H1 (cell line): ENCODE data around the gene TMEM108. TPM values are rescaled to one million over a fixed set of nuclear protein-coding genes. Genes with fewer than 3 reads are reported as not detected.

Experiments
- CTCF ChIA-PET: fragments of 300-600 bp; sonication (Branson Sonifier 250); formaldehyde crosslinking; loops from one replicate; lab custom pipeline; 2021; ENCODE audit not compliant: partially characterized antibody; lab: Charles Lee
- POLR2A ChIA-PET: fragments of 300-600 bp; sonication (Branson Sonifier 250); formaldehyde crosslinking; loops from one replicate; lab custom pipeline; 2021; ENCODE audit warnings: inconsistent platforms; ENCODE audit not compliant: partially characterized antibody; lab: Charles Lee
- DNase-seq, 2 experiments: peaks; one replicate each; pipeline versions ENCODE4 v3.0.0 to v3.0.0-alpha.2; 2010 to 2022; ENCODE audit warnings: low spot score in 2 of 2, low read depth in 1 of 2, mixed read lengths in 1 of 2
- FAIRE-seq: peaks from 2 replicates; lab custom pipeline; 2011; peaks lifted over from hg19 to GRCh38; lab: Jason Lieb, UNC
- H2AFZ ChIP-seq: 2 replicates; pipeline ENCODE4 v1.8.1; 2012; ENCODE audit warnings: low read length, inconsistent platforms
- H2AK5ac ChIP-seq: 2 replicates; pipeline ENCODE4 v1.6.1; 2013; ENCODE audit warnings: low read depth, low read length
- H2BK120ac ChIP-seq: replicated peaks from 2 replicates; pipeline ENCODE3; 2013; ENCODE audit warnings: low read depth, low read length, inconsistent platforms
- H2BK12ac ChIP-seq: 2 replicates; pipeline ENCODE4 v1.6.1; 2013; ENCODE audit warnings: low read depth, low read length
- H2BK15ac ChIP-seq: 2 replicates; pipeline ENCODE4 v1.6.1; 2013; ENCODE audit warnings: low read length
- H2BK20ac ChIP-seq: 2 replicates; pipeline ENCODE4 v1.6.1; 2013; ENCODE audit warnings: low read length
- H2BK5ac ChIP-seq: 2 replicates; pipeline ENCODE4 v1.6.1; 2013; ENCODE audit warnings: low read depth, low read length
- H3K14ac ChIP-seq: 2 replicates; pipeline ENCODE4 v1.6.1; 2013; ENCODE audit warnings: inconsistent platforms; ENCODE audit not compliant: insufficient read length
- H3K18ac ChIP-seq: 2 replicates; pipeline ENCODE4 v1.6.1; 2013; ENCODE audit warnings: low read length; ENCODE audit errors: extremely low read depth
- H3K23ac ChIP-seq: 2 replicates; pipeline ENCODE4 v1.6.1; 2013; ENCODE audit warnings: inconsistent platforms; ENCODE audit not compliant: insufficient read length
- H3K23me2 ChIP-seq: 2 replicates; pipeline ENCODE4 v1.6.1; 2013; ENCODE audit warnings: low read depth, low read length
- H3K27ac ChIP-seq: 2 replicates; pipeline ENCODE4 v1.6.1; 2011; ENCODE audit warnings: low read depth, low read length, inconsistent platforms
- H3K27me3 ChIP-seq, 4 experiments: replicated peaks in 1 of 4; 1 replicate in 1 of 4; 2 replicates in 3 of 4; pipeline versions ENCODE4 v1.6.1 to v1.8.1; 2011 to 2013; ENCODE audit warnings: low read length in 3 of 4, mild to moderate bottlenecking in 3 of 4, inconsistent platforms in 2 of 4, mixed read lengths in 2 of 4, moderate library complexity in 1 of 4; ENCODE audit not compliant: control insufficient read depth in 3 of 4, insufficient read depth in 3 of 4; ENCODE audit errors: extremely low read depth in 1 of 4
- H3K36me3 ChIP-seq, 4 experiments: 2 replicates each; pipeline versions ENCODE4 v1.6.1 to v1.8.1; 2011 to 2013; ENCODE audit warnings: mild to moderate bottlenecking in 4 of 4, low read length in 3 of 4, moderate library complexity in 2 of 4, control low read depth in 1 of 4, inconsistent platforms in 1 of 4; ENCODE audit not compliant: insufficient read depth in 4 of 4, control insufficient read depth in 2 of 4
- H3K4ac ChIP-seq: replicated peaks from 2 replicates; pipeline ENCODE3; 2013; ENCODE audit warnings: low read length, low read depth, mixed read lengths, inconsistent platforms; ENCODE audit not compliant: insufficient read length
- H3K4me1 ChIP-seq, 4 experiments: replicated peaks in 1 of 4; 1 replicate in 1 of 4; 2 replicates in 3 of 4; pipeline versions ENCODE4 v1.6.1 to v1.8.1; 2011 to 2013; ENCODE audit warnings: low read length in 3 of 4, inconsistent platforms in 2 of 4, mixed read lengths in 1 of 4; ENCODE audit not compliant: insufficient read depth in 4 of 4, control insufficient read depth in 3 of 4
- H3K4me2 ChIP-seq, 2 experiments: 2 replicates each; pipeline versions ENCODE4 v1.6.1 to v1.8.1; 2011 to 2013; ENCODE audit warnings: low read depth in 2 of 2, low read length in 2 of 2, control low read depth in 1 of 2, inconsistent platforms in 1 of 2, mild to moderate bottlenecking in 1 of 2; ENCODE audit not compliant: insufficient read depth in 1 of 2
- H3K4me3 ChIP-seq, 4 experiments: fragments of 200-600, 300-600 bp in 1 of 4; sonication (generic), shearing (Covaris generic), sonication (Bioruptor Twin) in 1 of 4; 2 replicates each; pipeline versions ENCODE4 v1.5.1 to v1.8.1; 2011 to 2016; ENCODE audit warnings: low read length in 4 of 4, low read depth in 3 of 4, control low read depth in 2 of 4, inconsistent platforms in 2 of 4, mild to moderate bottlenecking in 2 of 4, mixed read lengths in 1 of 4, moderate library complexity in 1 of 4; ENCODE audit not compliant: insufficient read depth in 2 of 4; ENCODE audit errors: extremely low read depth in 1 of 4
- H3K56ac ChIP-seq: replicated peaks from 2 replicates; pipeline ENCODE3; 2013; ENCODE audit warnings: low read depth, mild to moderate bottlenecking, mixed read lengths, low read length, inconsistent platforms; ENCODE audit not compliant: insufficient read length
- H3K79me1 ChIP-seq: 2 replicates; pipeline ENCODE4 v1.6.1; 2013; ENCODE audit warnings: low read depth, low read length, control low read depth
- H3K79me2 ChIP-seq, 2 experiments: 2 replicates each; pipeline versions ENCODE4 v1.6.1 to v1.8.1; 2012 to 2013; ENCODE audit warnings: low read length in 2 of 2, mild to moderate bottlenecking in 2 of 2, inconsistent platforms in 1 of 2; ENCODE audit not compliant: insufficient read depth in 2 of 2, control insufficient read depth in 1 of 2
- H3K9ac ChIP-seq, 4 experiments: replicated peaks in 1 of 4; 1 replicate in 1 of 4; 2 replicates in 3 of 4; pipeline versions ENCODE4 v1.6.1 to v1.8.1; 2011 to 2013; ENCODE audit warnings: low read depth in 3 of 4, low read length in 3 of 4, control low read depth in 2 of 4, mild to moderate bottlenecking in 2 of 4, moderate library complexity in 2 of 4, inconsistent platforms in 1 of 4; ENCODE audit errors: extremely low read depth in 1 of 4
- H3K9me3 ChIP-seq, 2 experiments: 2 replicates each; pipeline versions ENCODE4 v1.6.1 to v1.8.1; 2012 to 2013; ENCODE audit warnings: mild to moderate bottlenecking in 2 of 2, moderate library complexity in 2 of 2, control low read depth in 1 of 2, inconsistent platforms in 1 of 2, low read depth in 1 of 2, low read length in 1 of 2, mixed read lengths in 1 of 2; ENCODE audit not compliant: insufficient read depth in 2 of 2
- H4K20me1 ChIP-seq, 2 experiments: replicated peaks in 1 of 2; 2 replicates each; pipeline versions ENCODE3 to v1.8.1; 2011 to 2013; ENCODE audit warnings: inconsistent platforms in 2 of 2, low read length in 2 of 2, mild to moderate bottlenecking in 1 of 2; ENCODE audit not compliant: insufficient read depth in 2 of 2, control insufficient read depth in 1 of 2
- H4K5ac ChIP-seq: 2 replicates; pipeline ENCODE4 v1.6.1; 2013; ENCODE audit warnings: low read length, low read depth, mixed read lengths, inconsistent platforms; ENCODE audit not compliant: insufficient read length
- H4K8ac ChIP-seq: 2 replicates; pipeline ENCODE4 v1.8.0; 2013; ENCODE audit warnings: mild to moderate bottlenecking, moderate library complexity, low read length, inconsistent platforms; ENCODE audit not compliant: insufficient read depth; ENCODE audit errors: extremely low read depth
- H4K91ac ChIP-seq: replicated peaks from 2 replicates; pipeline ENCODE3; 2013; ENCODE audit warnings: low read length, mixed read lengths, inconsistent platforms; ENCODE audit not compliant: insufficient read length
- BCL11A ChIP-seq, 2 experiments: IDR thresholded peaks; one replicate each; pipeline ENCODE4 v1.6.1; 2011; ENCODE audit warnings: low read depth in 2 of 2, low read length in 2 of 2, mild to moderate bottlenecking in 2 of 2
- BRCA1 ChIP-seq: IDR thresholded peaks from 2 replicates; pipeline ENCODE4 v1.6.1; 2012; ENCODE audit warnings: low read depth, low read length, improper control_type of control experiment
- CREB1 ChIP-seq: IDR thresholded peaks from 2 replicates; pipeline ENCODE4 v1.6.1; 2012; ENCODE audit warnings: inconsistent platforms
- EGR1 ChIP-seq: IDR thresholded peaks from 2 replicates; pipeline ENCODE4 v1.6.1; 2011; ENCODE audit warnings: low read depth, low read length, borderline replicate concordance
- JUN ChIP-seq: IDR thresholded peaks from 2 replicates; pipeline ENCODE4 v1.6.1; 2011; ENCODE audit warnings: low read depth, mild to moderate bottlenecking, improper control_type of control experiment, low read length
- JUND ChIP-seq: IDR thresholded peaks from 2 replicates; pipeline ENCODE4 v1.6.1; 2011; ENCODE audit warnings: mild to moderate bottlenecking, improper control_type of control experiment, low read length
- KDM4A ChIP-seq: IDR thresholded peaks from one replicate; pipeline ENCODE4 v1.7.1; 2012; ENCODE audit warnings: low read depth, mild to moderate bottlenecking, moderate library complexity, low read length, inconsistent platforms; ENCODE audit not compliant: severe bottlenecking
- POLR2AphosphoS5 ChIP-seq: IDR thresholded peaks from 2 replicates; pipeline ENCODE4 v1.6.1; 2011; ENCODE audit warnings: low read depth, low read length
- SAP30 ChIP-seq: fragments of 300-600 bp; sonication (generic); IDR thresholded peaks from 2 replicates; pipeline ENCODE4 v1.7.1; 2012; ENCODE audit warnings: low read length, moderate library complexity, mild to moderate bottlenecking, inconsistent platforms; ENCODE audit not compliant: insufficient read depth, insufficient replicate concordance
- SIX5 ChIP-seq: IDR thresholded peaks from 2 replicates; pipeline ENCODE4 v1.6.1; 2011; ENCODE audit warnings: mild to moderate bottlenecking, low read depth, low read length
- SUZ12 ChIP-seq: fragments of 200-600 bp; sonication (generic); IDR thresholded peaks from 2 replicates; pipeline ENCODE4 v1.6.1; 2012; ENCODE audit warnings: mild to moderate bottlenecking, inconsistent platforms, low read length, moderate library complexity, mixed read lengths
- TCF12 ChIP-seq: IDR thresholded peaks from 2 replicates; pipeline ENCODE4 v1.6.1; 2011; ENCODE audit warnings: low read depth, mild to moderate bottlenecking, low read length
- WGBS, 2 experiments: shearing (Covaris generic) in 1 of 2; methylation state at CpG; one replicate each; pipeline versions ENCODE4 v1.1.6 to v1.1.7; 2013 to 2015; ENCODE audit warnings: low lambda C conversion rate in 2 of 2, mixed read lengths in 2 of 2, inconsistent platforms in 1 of 2, low coverage in 1 of 2, missing lambda C conversion rate in 1 of 2; ENCODE audit not compliant: insufficient replicate concordance in 2 of 2, insufficient coverage in 1 of 2, insufficient read length in 1 of 2; ENCODE audit errors: extremely low coverage in 1 of 2, missing lambda C conversion rate in 1 of 2; 5-methylcytosine and 5-hydroxymethylcytosine counted together
- polyA plus RNA-seq, 7 experiments: library from polyadenylated mRNA; depleted of rRNA in 3 of 7; stranded (reverse) in 5 of 7; unstranded in 2 of 7; fragments of >200 nt in 5 of 7; fragments of 200-250 nt in 2 of 7; gene quantifications; 1 replicate in 5 of 7; 2 replicates in 1 of 7; 4 replicates in 1 of 7; pipeline versions ENCODE4 v1.2.1 to v1.2.3, GENCODE V29; 2011 to 2013; ENCODE audit warnings: missing spikeins in 2 of 7, mixed read lengths in 2 of 7
- total RNA-seq: library from RNA; stranded (reverse); fragmentation: NEBNext Ultra II Directional; extraction: Animal tissue kit (Norgen Biotek cat#: 25700); gene quantifications from 2 replicates; pipeline ENCODE4 v1.2.1, GENCODE V29; 2021
- TF ChIP-seq, protein P1 (sequence below), 3 experiments: IDR thresholded peaks; 1 replicate in 2 of 3; 2 replicates in 1 of 3; pipeline versions ENCODE4 v1.5.1 to v1.6.1; 2011; ENCODE audit warnings: low read length in 3 of 3, mild to moderate bottlenecking in 3 of 3, inconsistent platforms in 2 of 3, low read depth in 1 of 3, moderate library complexity in 1 of 3; ENCODE audit not compliant: insufficient read depth in 1 of 3; ENCODE audit errors: control extremely low read depth in 1 of 3

TMEM108 gene
- total and polyA plus RNA-seq, 2 of the 8 experiments (the other 6 are each of a cell fraction or from before 2014, with no cell fraction given) = 14.3 to 16.2 TPM

- no peak overlapping the region for H4K5ac ChIP-seq
- no peak overlapping the region for H2BK12ac ChIP-seq
- H3K36me3 ChIP-seq = no peaks in the 10 kb centered on the region
- H3K4me2 ChIP-seq = no peak overlapping the region
- H3K56ac ChIP-seq = no peak overlapping the region
- WGBS, 2 experiments = 74% methylated on average over 3 of the region's 3 CpGs; no CpG with 5 or more reads in 1 of the 2 experiments
- H3K79me1 ChIP-seq = no peaks in the 10 kb centered on the region
- H3K23me2 ChIP-seq = no peaks in the 10 kb centered on the region
- no peak overlapping the region for H2BK15ac ChIP-seq
- no peak overlapping the region for H3K18ac ChIP-seq
- ChIA-PET CTCF (interaction anchor here (0.5 kb wide), 1 partner anchor 79 kb away, joined by 3 read pairs; no protein-coding TSS in a partner anchor), POLR2A (interaction anchor here (0.6 kb wide), 1 partner anchor 331 kb away, joined by 3 read pairs; no protein-coding TSS in a partner anchor)
- FAIRE-seq (no peak), DNase-seq (no peak)
- no peak overlapping the region for H2BK20ac ChIP-seq
- H3K27ac ChIP-seq = no peak overlapping the region
- no peak overlapping the region for H2BK120ac ChIP-seq
- H3K27me3 ChIP-seq = no peaks in the 10 kb centered on the region
- H4K8ac ChIP-seq = no peak overlapping the region
- peaks cover 0 to 3% (median 0%) of the 10 kb centered on the region in 4 experiments; a peak in 2 of 7 replicates for H3K4me1 ChIP-seq
- H4K20me1 ChIP-seq = no peaks in the 10 kb centered on the region
- no peaks in the 10 kb centered on the region for H3K9me3 ChIP-seq
- H3K79me2 ChIP-seq = no peaks in the 10 kb centered on the region
- H3K9ac ChIP-seq = no peak overlapping the region
- H4K91ac ChIP-seq = no peak overlapping the region
- H3K4ac ChIP-seq = no peak overlapping the region
- no peak overlapping the region for H3K23ac ChIP-seq
- H2AK5ac ChIP-seq = no peak overlapping the region
- H2BK5ac ChIP-seq = no peak overlapping the region
- no peak overlapping the region for H3K14ac ChIP-seq
- H2AFZ ChIP-seq = no peak overlapping the region
- H3K4me3 ChIP-seq = no peak overlapping the region
- TF ChIP-seq KDM4A = no peak
- TF ChIP-seq SAP30 = no peak
- TF ChIP-seq TCF12 = no peak
- TF ChIP-seq JUND = no peak
- TF ChIP-seq BRCA1 = no peak
- TF ChIP-seq, protein P1, sequence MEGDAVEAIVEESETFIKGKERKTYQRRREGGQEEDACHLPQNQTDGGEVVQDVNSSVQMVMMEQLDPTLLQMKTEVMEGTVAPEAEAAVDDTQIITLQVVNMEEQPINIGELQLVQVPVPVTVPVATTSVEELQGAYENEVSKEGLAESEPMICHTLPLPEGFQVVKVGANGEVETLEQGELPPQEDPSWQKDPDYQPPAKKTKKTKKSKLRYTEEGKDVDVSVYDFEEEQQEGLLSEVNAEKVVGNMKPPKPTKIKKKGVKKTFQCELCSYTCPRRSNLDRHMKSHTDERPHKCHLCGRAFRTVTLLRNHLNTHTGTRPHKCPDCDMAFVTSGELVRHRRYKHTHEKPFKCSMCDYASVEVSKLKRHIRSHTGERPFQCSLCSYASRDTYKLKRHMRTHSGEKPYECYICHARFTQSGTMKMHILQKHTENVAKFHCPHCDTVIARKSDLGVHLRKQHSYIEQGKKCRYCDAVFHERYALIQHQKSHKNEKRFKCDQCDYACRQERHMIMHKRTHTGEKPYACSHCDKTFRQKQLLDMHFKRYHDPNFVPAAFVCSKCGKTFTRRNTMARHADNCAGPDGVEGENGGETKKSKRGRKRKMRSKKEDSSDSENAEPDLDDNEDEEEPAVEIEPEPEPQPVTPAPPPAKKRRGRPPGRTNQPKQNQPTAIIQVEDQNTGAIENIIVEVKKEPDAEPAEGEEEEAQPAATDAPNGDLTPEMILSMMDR (IDR thresholded peaks at IDR 0.05; ENCODE audit: control extremely low read depth in 1 of 3, insufficient read depth in 1 of 3, low read depth in 1 of 3, low read length in 3 of 3) = no peak
- TF ChIP-seq JUN = no peak
- TF ChIP-seq SUZ12 = no peak
- no peak for TF ChIP-seq SIX5
- no peak for TF ChIP-seq POLR2AphosphoS5
- no peak for TF ChIP-seq CREB1
- TF ChIP-seq BCL11A (IDR thresholded peaks at IDR 0.05; ENCODE audit: low read depth in 2 of 2, low read length in 2 of 2) = no peak
- no peak for TF ChIP-seq EGR1
Observed at GRCh38 chr3:133121450-133121849, 83.3 kb downstream of the TMEM108 start.
